Kidney (tissue), 14 donors: Measurements from ENCODE around the gene HPSE2. TPM values are rescaled to one million over a fixed set of nuclear protein-coding genes. Genes with fewer than 3 reads are reported as not detected.

Source experiments
- DNase-seq, 5 donors: peaks; one replicate each; pipeline ENCODE4 v3.0.0-alpha.2; 2013 to 2020
- FAIRE-seq: peaks from 2 replicates; lab custom pipeline; 2012; peaks lifted over from hg19 to GRCh38; lab: Jason Lieb, UNC
- H3K27ac ChIP-seq, 2 donors: one replicate each; pipeline ENCODE4 v1.7.0; 2013; ENCODE audit warnings: low read depth in 2 of 2, low read length in 2 of 2, inconsistent platforms in 1 of 2
- H3K27me3 ChIP-seq: one replicate; pipeline ENCODE4 v1.7.1; 2013; ENCODE audit warnings: low read length, inconsistent platforms; ENCODE audit not compliant: control insufficient read depth, insufficient read depth
- H3K36me3 ChIP-seq, 3 donors: one replicate each; pipeline versions ENCODE4 v1.7.0 to v1.7.1; 2013; ENCODE audit warnings: low read length in 3 of 3, control low read depth in 1 of 3, inconsistent platforms in 1 of 3; ENCODE audit not compliant: insufficient read depth in 3 of 3, control insufficient read depth in 2 of 3
- H3K4me1 ChIP-seq, 3 donors: one replicate each; pipeline versions ENCODE4 v1.7.0 to v1.7.1; 2013; ENCODE audit warnings: low read length in 3 of 3, inconsistent platforms in 1 of 3, low read depth in 1 of 3; ENCODE audit not compliant: control insufficient read depth in 2 of 3, insufficient read depth in 2 of 3
- H3K4me3 ChIP-seq, 3 donors: one replicate each; pipeline versions ENCODE4 v1.7.0 to v1.8.1; 2013; ENCODE audit warnings: low read length in 3 of 3, control low read depth in 1 of 3, inconsistent platforms in 1 of 3
- H3K9ac ChIP-seq, 3 donors: one replicate each; pipeline versions ENCODE4 v1.7.0 to v1.7.1; 2013; ENCODE audit warnings: low read length in 3 of 3, control low read depth in 1 of 3, inconsistent platforms in 1 of 3
- H3K9me3 ChIP-seq, 3 donors: one replicate each; pipeline versions ENCODE4 v1.7.0 to v1.7.1; 2013; ENCODE audit warnings: low read length in 3 of 3, control low read depth in 1 of 3, inconsistent platforms in 1 of 3; ENCODE audit not compliant: control insufficient read depth in 2 of 3, insufficient read depth in 1 of 3
- intact Hi-C: fragments of 100-400 bp; cut with DNase I; formaldehyde crosslinking; loops from one replicate; pipeline ENCODE4 v1.11.1; 2022
- polyA plus RNA-seq: library from polyadenylated mRNA; stranded (reverse); fragments of 350-450 nt; fragmentation: Illumina TruSeq; extraction: RNeasy Lipid Tissue Mini Kit (QIAGEN cat#74804); gene quantifications from one replicate; pipeline ENCODE4 v1.2.3, GENCODE V29; 2014; ENCODE audit warnings: low read depth, low replicate concordance; ENCODE audit not compliant: insufficient read depth
- total RNA-seq: library from RNA; stranded (reverse); fragmentation: NEBNext Ultra II Directional; extraction: Animal tissue kit (Norgen Biotek cat#: 25700); gene quantifications from one replicate; pipeline ENCODE4 v1.2.1, GENCODE V29; 2021
- TF ChIP-seq, protein P1 (sequence below): IDR thresholded peaks from 3 replicates; pipeline ENCODE4 v1.5.1; 2012; ENCODE audit warnings: mild to moderate bottlenecking, moderate library complexity, borderline replicate concordance; ENCODE audit not compliant: insufficient read depth; ENCODE audit errors: extremely low read depth
- donor health status: control.
- donor health status: control.
- donor health status: control.
- donor health status: control.
- donor health status: control.
- donor health status: DM: yes; HTN: yes; CAD: no.
- donor health status: Normal renal cell carcinoma (clear cell type).

HPSE2 gene
- total and polyA plus RNA-seq, 2 donors from 2014 or later = 1.4 to 3.0 TPM

DNA sequence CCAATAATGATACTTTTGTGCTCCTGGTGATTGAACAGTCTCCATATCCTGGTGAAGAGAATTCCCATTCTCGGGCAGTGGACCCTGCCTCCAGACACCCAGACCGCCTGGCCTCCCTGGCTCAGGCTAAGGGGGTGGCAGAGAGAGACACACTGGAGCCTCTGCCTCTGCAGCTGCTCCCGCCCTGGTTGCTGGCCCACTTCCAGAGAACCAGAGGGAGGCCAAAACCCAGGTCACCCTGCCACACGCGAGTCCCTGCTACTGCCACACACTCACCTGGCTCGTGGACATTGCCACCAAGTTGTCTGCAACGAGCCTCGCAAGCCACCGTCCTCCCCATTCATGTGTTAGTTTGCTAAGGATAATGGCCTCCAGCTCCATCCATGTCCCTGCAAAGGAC, 221.8 kb downstream of the HPSE2 start:
- TF ChIP-seq, protein P1, sequence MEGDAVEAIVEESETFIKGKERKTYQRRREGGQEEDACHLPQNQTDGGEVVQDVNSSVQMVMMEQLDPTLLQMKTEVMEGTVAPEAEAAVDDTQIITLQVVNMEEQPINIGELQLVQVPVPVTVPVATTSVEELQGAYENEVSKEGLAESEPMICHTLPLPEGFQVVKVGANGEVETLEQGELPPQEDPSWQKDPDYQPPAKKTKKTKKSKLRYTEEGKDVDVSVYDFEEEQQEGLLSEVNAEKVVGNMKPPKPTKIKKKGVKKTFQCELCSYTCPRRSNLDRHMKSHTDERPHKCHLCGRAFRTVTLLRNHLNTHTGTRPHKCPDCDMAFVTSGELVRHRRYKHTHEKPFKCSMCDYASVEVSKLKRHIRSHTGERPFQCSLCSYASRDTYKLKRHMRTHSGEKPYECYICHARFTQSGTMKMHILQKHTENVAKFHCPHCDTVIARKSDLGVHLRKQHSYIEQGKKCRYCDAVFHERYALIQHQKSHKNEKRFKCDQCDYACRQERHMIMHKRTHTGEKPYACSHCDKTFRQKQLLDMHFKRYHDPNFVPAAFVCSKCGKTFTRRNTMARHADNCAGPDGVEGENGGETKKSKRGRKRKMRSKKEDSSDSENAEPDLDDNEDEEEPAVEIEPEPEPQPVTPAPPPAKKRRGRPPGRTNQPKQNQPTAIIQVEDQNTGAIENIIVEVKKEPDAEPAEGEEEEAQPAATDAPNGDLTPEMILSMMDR = no peak
- no peak for DNase-seq
- no peaks in the 10 kb centered on the region for H3K4me1 ChIP-seq
- H3K4me3 ChIP-seq = no peak overlapping the region
- H3K27ac ChIP-seq = no peak overlapping the region
- H3K27me3 ChIP-seq = no peaks in the 10 kb centered on the region
- no peak for FAIRE-seq
- H3K9me3 ChIP-seq = no peaks in the 10 kb centered on the region
- no peaks in the 10 kb centered on the region for H3K36me3 ChIP-seq
- H3K9ac ChIP-seq = no peak overlapping the region
- intact Hi-C loops = no loop called here

DNA sequence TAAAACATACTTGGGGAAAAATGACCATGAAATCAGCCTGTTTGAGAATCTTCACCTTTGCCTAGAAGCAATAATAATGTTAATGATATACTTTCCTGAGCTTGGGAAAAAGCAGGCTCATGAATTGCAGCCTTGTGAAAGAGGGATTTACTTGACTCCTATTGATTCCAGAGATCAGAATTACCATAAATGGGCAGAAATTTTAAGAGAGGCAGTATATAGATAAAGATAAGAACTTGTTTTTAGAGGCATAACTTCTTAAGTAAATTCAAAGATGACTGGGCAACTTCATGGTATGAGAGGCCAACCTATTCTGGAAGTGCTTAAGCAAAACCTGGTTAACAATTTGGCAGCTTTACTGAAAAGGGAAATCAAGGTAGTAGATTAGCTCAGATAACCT, 225.4 kb downstream of the HPSE2 start:
- FAIRE-seq (no peak), DNase-seq (peak in 1 of 5 donors; percentile 1)
- Histone ChIP-seq H3K4me1 (no peaks in the 10 kb centered on the region), H3K4me3 (no peak overlapping the region), H3K36me3 (no peaks in the 10 kb centered on the region), H3K9ac (no peak overlapping the region), H3K27me3 (no peaks in the 10 kb centered on the region), H3K27ac (no peak overlapping the region), H3K9me3 (no peaks in the 10 kb centered on the region)
- intact Hi-C loops = no loop called here
- TF ChIP-seq, protein P1 = no peak

DNA sequence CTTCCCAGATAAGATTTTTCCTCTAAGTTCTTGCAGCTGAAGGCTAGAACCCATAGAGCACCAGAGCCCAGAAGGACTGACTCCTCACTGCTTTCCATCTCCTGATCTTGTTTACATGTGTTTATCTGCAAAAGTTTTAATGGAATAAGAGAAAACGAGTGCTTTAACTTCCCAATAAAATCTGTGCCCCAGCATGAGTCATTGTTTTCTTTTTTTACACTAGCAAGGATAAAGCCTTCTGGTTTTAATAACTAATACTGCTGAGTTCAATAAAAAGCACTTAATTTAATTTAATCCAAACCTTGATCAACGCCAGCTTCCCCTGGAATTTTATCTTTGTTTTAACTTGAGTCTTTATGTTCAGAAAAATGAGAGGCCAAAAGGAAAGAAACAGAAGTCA, 227.6 kb downstream of the HPSE2 start:
- no peak overlapping the region for H3K27ac ChIP-seq
- intact Hi-C loops = no loop called here
- FAIRE-seq (no peak), DNase-seq (no peak)
- H3K4me3 ChIP-seq = no peak overlapping the region
- H3K27me3 ChIP-seq = no peaks in the 10 kb centered on the region
- H3K4me1 ChIP-seq = no peaks in the 10 kb centered on the region
- TF ChIP-seq, protein P1 = no peak
- peaks cover 0 to 8% (median 0%) of the 10 kb centered on the region in 3 donors for H3K9me3 ChIP-seq
- H3K9ac ChIP-seq = no peak overlapping the region
- H3K36me3 ChIP-seq = no peaks in the 10 kb centered on the region

DNA sequence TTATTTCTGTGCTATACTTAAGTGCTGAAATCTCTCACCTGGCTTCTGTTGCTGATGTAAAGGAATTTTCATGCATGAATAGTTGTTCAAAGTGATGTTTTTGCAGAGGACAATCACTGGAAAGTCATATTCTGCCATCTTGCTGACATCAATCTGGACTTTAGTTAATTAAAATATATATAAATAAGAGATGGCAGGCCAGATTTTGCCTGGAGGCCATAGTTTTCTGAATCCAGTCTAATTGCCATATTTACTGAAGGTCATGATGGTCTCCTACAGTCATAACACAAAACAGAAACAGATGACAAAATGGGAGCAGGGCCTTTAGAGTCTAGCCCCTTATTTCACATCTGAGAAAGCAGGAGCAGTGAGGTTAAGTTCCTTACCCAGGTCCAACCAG, 228.2 kb downstream of the HPSE2 start:
- no peak overlapping the region for H3K9ac ChIP-seq
- FAIRE-seq = no peak
- no peak overlapping the region for H3K27ac ChIP-seq
- H3K4me3 ChIP-seq = no peak overlapping the region
- TF ChIP-seq, protein P1 = no peak
- no peaks in the 10 kb centered on the region for H3K27me3 ChIP-seq
- intact Hi-C loops = no loop called here
- no peak for DNase-seq
- peaks cover 0 to 8% (median 0%) of the 10 kb centered on the region in 3 donors for H3K9me3 ChIP-seq
- no peaks in the 10 kb centered on the region for H3K36me3 ChIP-seq
- H3K4me1 ChIP-seq = no peaks in the 10 kb centered on the region
